ENCODE measurements around the gene ITGAL.
"Not testable (repeated sequence)": the region's sequence is repeated elsewhere in the genome, so short reads cannot be mapped to it uniquely, and the experiment has no call there.

ITGAL gene

GRCh38 chr16:30526823-30527634 lies 54.5 kb downstream of the ITGAL start:
- peak; percentile 99 for DNase-seq

- no peak for DNase-seq
Observed at GRCh38 chr16:30527635-30528178, 55.2 kb downstream of the ITGAL start.

DNA sequence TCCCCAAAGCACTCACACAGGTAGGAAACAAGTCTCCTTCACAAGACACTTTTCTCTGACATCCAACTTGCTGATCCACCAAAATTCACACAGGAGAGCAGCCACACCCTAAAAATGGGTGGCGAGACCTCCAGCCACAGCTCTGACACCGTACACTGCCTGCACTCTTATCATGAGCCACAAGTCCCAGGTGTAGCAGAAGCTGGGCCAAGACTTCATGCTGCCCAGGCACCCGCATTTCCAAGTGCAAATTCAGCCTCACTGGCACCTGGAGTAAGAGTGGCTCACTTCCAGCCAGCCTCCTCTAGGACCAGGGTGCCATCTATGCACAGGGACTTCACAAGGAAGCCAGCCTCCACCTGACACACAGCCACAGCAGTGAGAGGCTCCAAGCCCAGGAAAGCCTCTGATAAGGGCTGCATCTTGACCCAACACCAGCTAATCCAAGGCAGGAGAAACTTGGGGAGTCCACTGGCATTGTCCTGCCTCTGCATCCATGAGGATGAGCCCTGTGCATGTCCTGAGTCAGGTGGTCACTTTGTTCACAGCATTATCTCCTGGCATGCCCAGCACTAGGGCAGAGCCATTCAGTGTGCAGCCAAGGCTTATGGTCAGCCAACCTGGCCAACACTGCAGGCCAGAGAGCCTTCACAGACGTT lies 56.4 kb downstream of the ITGAL start:
- no peak for DNase-seq

DNA sequence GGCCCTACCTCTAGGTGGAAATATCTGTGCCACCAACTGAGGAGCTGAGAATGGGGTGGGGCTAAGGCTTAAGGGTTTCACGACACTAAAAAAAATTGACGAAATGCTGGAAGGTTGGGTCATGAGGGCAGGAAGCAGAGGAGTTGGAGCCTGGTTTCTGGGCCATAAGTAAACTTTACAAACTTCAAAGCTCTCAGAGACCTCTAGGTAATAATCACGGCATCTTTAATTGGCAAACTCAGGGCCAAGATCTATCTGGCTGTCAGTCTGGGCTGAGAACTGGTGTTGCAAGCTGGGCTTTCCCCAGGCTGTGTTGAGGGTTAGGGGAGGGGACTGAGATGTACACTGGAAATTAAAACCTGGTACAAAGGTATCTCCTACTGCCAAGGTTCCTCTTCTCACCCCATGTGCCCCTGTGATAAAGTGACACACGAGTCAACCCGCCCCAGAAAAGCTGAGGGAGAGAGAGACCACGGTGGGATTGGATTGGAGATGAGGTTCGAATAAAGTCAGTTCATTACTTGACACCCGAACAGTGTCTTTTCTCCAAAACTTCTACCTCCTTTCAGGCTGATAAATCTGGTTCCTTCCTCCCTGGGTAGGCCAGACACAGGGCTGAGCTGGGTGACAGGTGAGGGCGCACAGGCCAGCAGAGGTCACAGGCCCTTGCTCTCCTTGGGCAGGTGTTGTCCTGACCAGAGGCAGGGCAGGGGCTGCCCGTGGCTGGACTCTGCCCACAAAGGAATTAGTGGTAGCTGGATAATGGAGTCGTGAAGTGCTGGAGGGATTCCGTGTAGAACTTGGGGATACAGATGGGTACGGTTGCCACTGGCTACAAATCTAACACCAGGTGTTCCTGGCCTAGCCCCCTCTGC lies 57.9 kb downstream of the ITGAL start:
- DNase-seq = no peak

- no peak for DNase-seq
Observed at GRCh38 chr16:30532285-30533145, 60.0 kb downstream of the ITGAL start.

DNA sequence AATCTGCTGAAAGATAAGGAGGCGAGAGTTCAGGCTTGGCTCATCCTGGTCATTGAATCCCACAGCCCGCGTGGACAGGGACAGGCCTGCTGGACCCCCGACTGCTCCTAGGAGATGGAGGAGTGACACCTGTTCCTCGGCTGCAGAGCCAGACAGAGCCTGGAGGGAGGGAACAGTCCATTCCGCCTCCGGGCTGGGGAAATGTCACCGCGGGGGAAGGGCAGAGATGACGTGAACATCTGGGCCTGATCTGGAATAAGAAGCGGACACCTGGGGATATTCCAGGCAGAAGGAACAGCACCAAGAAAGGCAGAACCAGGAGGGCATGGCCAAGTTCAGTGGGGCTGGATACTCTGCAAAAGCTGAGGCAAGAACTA lies 60.6 kb downstream of the ITGAL start:
- no peak for DNase-seq

DNA sequence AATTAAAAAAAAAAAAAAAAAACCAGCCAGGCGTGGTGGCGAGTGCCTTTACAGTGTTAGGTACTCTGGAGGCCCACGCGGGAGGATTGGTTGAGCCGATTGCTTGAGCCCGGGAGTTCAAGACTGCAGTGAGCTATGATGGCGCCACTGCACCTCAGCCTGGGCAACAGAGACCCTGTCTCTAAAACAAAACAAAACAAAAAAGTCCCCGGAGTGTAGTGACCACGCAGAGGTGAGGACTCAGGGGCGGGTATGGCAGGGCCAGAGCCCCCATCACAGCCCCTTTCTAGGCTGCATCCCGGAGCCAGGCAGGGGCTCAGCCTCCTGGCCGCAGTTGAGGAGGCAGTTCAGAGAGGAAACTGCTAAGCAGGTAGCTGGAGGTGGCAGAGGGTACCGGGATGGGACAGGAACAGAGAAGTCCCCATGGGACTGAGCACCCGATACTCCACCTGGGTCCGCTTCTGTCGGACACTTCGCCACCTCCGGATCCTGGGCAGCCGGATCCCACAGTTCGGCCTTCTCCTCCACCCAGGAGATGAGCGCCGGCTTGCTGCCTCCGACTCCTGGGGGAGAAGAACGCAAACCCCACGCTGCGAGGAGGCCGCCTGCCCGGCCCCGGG lies 61.3 kb downstream of the ITGAL start:
- DNase-seq = no peak

DNA sequence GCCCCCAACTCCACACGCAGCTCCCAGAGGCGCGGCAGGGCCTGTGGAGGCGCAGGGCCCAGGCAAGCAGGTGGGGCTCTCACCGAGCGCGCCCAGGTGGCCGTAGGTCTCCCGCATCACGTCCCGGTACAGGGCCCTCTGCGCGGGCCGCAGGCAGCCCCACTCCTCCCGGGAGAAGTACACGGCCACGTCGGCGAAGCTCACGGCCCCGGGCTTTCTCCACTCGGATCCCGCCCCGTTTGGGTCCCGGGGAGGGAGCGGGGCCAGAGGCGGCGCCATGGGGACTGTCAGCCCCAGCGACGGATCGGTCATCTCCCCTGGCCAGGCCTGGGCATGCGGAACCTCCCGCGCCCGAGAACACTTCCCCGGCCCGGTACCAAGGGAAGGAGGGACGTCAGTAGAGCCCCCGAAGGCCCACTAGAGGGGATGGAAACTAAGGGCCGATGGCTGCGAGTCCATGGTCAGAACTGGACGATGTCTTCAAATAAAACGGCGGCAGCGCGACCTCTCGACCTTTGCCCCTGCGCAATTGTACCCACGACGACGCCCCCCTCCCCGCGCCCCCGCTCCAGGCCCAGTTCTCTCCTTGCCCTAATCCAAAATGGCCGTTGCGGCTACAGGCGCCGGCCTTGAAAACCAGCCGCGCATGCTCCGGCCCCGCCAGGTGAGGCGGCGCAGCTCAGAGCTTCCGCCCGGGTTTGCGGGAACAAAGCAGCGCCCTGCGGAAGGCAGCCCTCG lies 62.0 kb downstream of the ITGAL start, which contains the start of gene ZNF747:
ZNF747 (minus strand) TSS at position 491 of the 738 bp plus-strand sequence; CDS start at position 312, 179 bp downstream.
- DNase-seq = peak; percentile 95

DNA sequence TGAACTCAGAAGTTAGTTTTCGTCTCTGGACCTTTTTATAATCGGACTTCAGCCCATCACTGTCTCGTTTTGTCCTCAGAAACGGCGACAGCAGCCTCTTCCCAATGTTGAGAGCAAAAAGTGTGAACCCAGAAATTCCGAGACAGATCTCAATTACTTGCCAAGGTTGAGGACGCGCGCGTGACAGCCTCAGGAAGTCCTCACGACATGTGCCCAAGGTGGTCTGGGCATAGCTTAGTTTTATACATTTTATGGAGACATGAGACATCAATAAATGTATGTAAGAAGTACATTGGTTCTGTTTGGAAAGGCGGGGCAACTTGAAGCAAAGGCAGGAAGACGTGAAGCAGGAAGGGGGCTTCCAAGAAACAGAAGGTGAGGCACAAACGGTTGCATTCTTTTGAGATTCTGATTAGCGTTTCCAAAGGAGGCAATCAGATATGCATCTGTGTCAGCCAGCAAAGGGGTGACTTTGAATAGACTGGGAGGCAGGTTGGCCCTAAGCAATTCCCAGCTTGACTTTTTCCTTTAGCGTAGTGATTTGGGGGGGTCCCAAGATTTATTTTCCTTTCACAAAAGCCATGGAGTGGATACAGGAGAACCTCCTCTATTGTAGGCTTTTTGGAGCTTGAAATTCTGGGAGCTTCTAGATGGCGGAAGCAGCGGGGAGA lies 62.7 kb downstream of the ITGAL start:
- no peak for DNase-seq

DNA sequence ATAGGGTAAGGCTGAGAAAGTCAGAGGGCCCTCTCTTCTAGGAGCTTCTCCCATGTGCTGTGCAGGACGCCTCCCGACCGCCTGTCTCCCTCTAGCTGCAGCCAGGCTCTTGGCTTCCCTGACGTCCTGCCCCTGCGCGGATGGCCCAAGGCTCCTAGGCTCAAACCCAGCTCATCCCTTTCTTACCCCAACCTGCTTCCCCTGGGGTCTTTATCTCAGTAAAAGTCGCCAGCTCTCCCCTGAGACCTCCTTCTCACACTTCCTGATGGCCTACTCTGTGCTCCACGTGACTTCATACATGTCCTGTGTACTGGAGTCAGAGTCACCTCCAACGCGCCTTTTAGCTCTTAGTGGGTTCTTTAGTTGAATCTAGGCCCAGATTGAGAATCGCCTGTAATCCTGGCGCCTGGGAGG lies 63.2 kb downstream of the ITGAL start:
- DNase-seq = peak; percentile 86

- not testable (repeated sequence) for DNase-seq
Observed at GRCh38 chr16:30536391-30537024, 64.0 kb downstream of the ITGAL start.

- no peak for DNase-seq
Observed at GRCh38 chr16:30539000-30539964, 66.7 kb downstream of the ITGAL start.

DNA sequence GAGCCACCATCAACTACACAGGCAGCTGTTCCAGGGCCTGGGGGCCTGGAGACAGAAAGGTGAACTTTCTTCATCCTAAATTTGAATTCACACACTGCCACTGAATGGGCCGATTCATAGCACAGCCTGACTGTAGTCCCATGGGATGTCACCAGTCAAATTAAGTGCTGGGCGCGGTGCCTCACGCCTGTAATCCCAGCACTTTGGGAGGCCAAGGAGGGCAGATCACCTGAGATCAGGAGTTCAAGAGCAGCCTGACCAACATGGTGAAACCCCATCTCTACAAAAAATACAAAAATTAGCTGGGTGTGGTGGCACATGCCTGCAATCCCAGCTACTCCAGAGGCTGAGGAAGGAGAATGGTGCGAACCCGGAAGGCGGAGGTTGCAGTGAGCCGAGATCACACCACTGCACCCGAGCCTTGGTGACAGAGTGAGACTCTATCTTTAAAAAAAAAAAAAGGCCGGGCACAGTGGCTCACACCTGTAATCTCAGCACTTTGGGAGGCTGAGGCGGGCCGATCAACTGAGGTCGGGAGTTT lies 67.5 kb downstream of the ITGAL start:
- DNase-seq = not testable (repeated sequence)

DNA sequence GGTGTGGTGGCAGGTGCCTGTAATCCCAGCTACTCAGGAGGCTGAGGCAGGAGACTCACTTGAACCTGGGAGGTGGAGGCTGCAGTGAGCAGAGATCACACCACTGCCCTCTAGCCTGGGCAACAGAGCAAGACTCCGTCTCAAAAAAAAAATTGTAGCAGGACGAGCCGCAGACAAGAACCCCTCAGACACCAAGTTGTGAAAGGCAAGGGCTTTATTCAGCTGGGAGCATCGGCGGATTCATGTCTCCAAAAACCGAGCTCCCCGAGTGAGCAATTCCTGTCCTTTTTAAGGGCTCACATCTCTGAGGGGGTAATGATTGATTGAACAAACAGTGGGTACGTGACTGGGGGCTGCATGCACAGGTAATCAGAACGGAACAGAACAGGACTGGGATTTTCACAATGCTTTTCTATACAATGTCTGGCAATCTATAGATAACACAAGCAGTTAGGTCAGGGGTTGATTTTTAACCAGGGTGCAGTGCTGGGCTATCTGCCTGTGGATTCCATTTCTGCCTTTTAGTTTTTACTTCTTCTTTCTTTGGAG lies 68.4 kb downstream of the ITGAL start:
- not testable (repeated sequence) for DNase-seq

- no peak for DNase-seq
Observed at GRCh38 chr16:30541502-30542329, 69.2 kb downstream of the ITGAL start.

GRCh38 chr16:30543067-30543466 lies 70.5 kb downstream of the ITGAL start:
- DNase-seq = no peak

- no peak for DNase-seq
Observed at GRCh38 chr16:30546115-30546514, 73.6 kb downstream of the ITGAL start.

All from femur (tissue), 1 donor.